K562 (cell line): ENCODE data around the gene AHI1. TPM values are rescaled to one million over a fixed set of nuclear protein-coding genes. Genes with fewer than 3 reads are reported as not detected.

Experiments used
- ATAC-seq: fragments of 200-7000 bp; cut with Tn5 transposase; 3 replicates; pipeline ENCODE4 v1.9.1; 2020; ENCODE audit warnings: moderate library complexity
- BruUV-seq: library from RNA; stranded (reverse); fragments of 400-500 nt; replicated peaks from 2 replicates; lab custom pipeline; 2021; lab: Mats Ljungman, UMichigan
- CTCF ChIA-PET: fragments of 300-600 bp; formaldehyde crosslinking; extraction: SDS; loops from one replicate; lab custom pipeline; 2021; ENCODE audit warnings: low intra/inter-chr PET ratio; lab: Yijun Ruan, JAX
- POLR2A ChIA-PET: fragments of 300-600, 350-650 bp; sonication (Branson Sonifier 250); formaldehyde crosslinking; extraction: SDS; loops from one replicate; lab custom pipeline; 2021; ENCODE audit warnings: antibody characterized with exemption, inconsistent platforms; lab: Yijun Ruan, JAX
- DNase-seq, 4 experiments: peaks; one replicate each; pipeline versions ENCODE4 v3.0.0 to v3.0.0-alpha.2; 2011 to 2018; ENCODE audit warnings: low spot score in 3 of 4, mixed read lengths in 3 of 4; ENCODE audit errors: extremely low read depth in 1 of 4
- FAIRE-seq: peaks from 2 replicates; lab custom pipeline; 2011; peaks lifted over from hg19 to GRCh38; lab: Jason Lieb, UNC
- H2AFZ ChIP-seq: 2 replicates; pipeline ENCODE4 v1.6.0; 2011; ENCODE audit warnings: low read depth, low read length, control low read depth, inconsistent platforms
- H3K27ac ChIP-seq: fragments of 200-600 bp; 3 replicates; pipeline ENCODE4 v1.8.0; 2011; ENCODE audit warnings: low read depth, mild to moderate bottlenecking, control low read depth, inconsistent platforms, low read length, moderate library complexity, mixed read lengths; ENCODE audit errors: extremely low read depth
- H3K27me3 ChIP-seq, 2 experiments: fragments of 300-600 bp in 1 of 2; 2 replicates in 1 of 2; 3 replicates in 1 of 2; pipeline versions ENCODE4 v1.6.0 to v1.8.0; 2011; ENCODE audit warnings: inconsistent platforms in 2 of 2, low read length in 2 of 2, mild to moderate bottlenecking in 1 of 2, mixed read lengths in 1 of 2, moderate library complexity in 1 of 2; ENCODE audit not compliant: control insufficient read depth in 2 of 2, insufficient read depth in 2 of 2
- H3K36me3 ChIP-seq: fragments of 300-600 bp; 3 replicates; pipeline ENCODE4 v1.8.0; 2011; ENCODE audit warnings: mild to moderate bottlenecking, low read length, inconsistent platforms; ENCODE audit not compliant: control insufficient read depth, insufficient read depth
- H3K4me1 ChIP-seq, 2 experiments: fragments of 200-600 bp in 1 of 2; replicated peaks in 1 of 2; 2 replicates in 1 of 2; 3 replicates in 1 of 2; pipeline versions ENCODE4 v1.5.1 to v1.8.0; 2011; ENCODE audit warnings: inconsistent platforms in 2 of 2, low read length in 2 of 2, mild to moderate bottlenecking in 1 of 2, mixed read lengths in 1 of 2, moderate library complexity in 1 of 2; ENCODE audit not compliant: control insufficient read depth in 2 of 2, insufficient read depth in 2 of 2
- H3K4me2 ChIP-seq: 2 replicates; pipeline ENCODE4 v1.6.1; 2011; ENCODE audit warnings: low read length, control low read depth, inconsistent platforms, mixed read lengths; ENCODE audit not compliant: insufficient read depth
- H3K4me3 ChIP-seq: fragments of 200-600 bp; sonication (generic), shearing (Covaris generic); 2 replicates; pipeline ENCODE4 v1.5.1; 2016; ENCODE audit warnings: control low read depth, inconsistent platforms
- H3K79me2 ChIP-seq: fragments of 200-600 bp; 3 replicates; pipeline ENCODE4 v1.8.0; 2011; ENCODE audit warnings: low read length, inconsistent platforms; ENCODE audit not compliant: control insufficient read depth, insufficient read depth
- H3K9ac ChIP-seq, 2 experiments: 2 replicates each; pipeline versions ENCODE4 v1.6.0 to v1.6.1; 2011; ENCODE audit warnings: low read depth in 2 of 2, low read length in 2 of 2, control low read depth in 1 of 2, inconsistent platforms in 1 of 2, mild to moderate bottlenecking in 1 of 2, mixed read lengths in 1 of 2; ENCODE audit not compliant: insufficient read depth in 1 of 2
- H3K9me1 ChIP-seq: one replicate; pipeline ENCODE4 v1.6.0; 2011; ENCODE audit warnings: inconsistent platforms, mild to moderate bottlenecking, low read length, moderate library complexity; ENCODE audit not compliant: control insufficient read depth, insufficient read depth
- H3K9me3 ChIP-seq: replicated peaks from 2 replicates; pipeline ENCODE4 v1.5.1; 2011; ENCODE audit warnings: low read depth, low read length, inconsistent platforms; ENCODE audit not compliant: control insufficient read depth, insufficient read depth
- H4K20me1 ChIP-seq: replicated peaks from 2 replicates; pipeline ENCODE4 v1.6.1; 2011; ENCODE audit warnings: low read length, inconsistent platforms, mixed read lengths; ENCODE audit not compliant: control insufficient read depth, insufficient read depth
- ATF3 ChIP-seq, 2 experiments: fragments of 450-650 bp in 1 of 2; sonication (generic) in 1 of 2; formaldehyde crosslinking in 1 of 2; IDR thresholded peaks in 1 of 2; conservative IDR thresholded peaks in 1 of 2; 2 replicates each; pipeline versions ENCODE4 v1.6.1 to v1.8.1; 2016 to 2023; ENCODE audit warnings: mild to moderate bottlenecking in 2 of 2, moderate library complexity in 2 of 2, inconsistent platforms in 1 of 2, missing genetic modification reagents in 1 of 2
- FOXK1 ChIP-seq: sonication (generic); formaldehyde crosslinking; IDR thresholded peaks from 2 replicates; pipeline ENCODE4 v1.8.0; 2022; ENCODE audit warnings: missing genetic modification reagents, mild to moderate bottlenecking, borderline replicate concordance
- GATAD2B ChIP-seq: fragments of 450-650 bp; IDR thresholded peaks from 2 replicates; pipeline ENCODE4 v1.6.1; 2017; ENCODE audit warnings: mild to moderate bottlenecking, borderline replicate concordance
- JUND ChIP-seq, 2 experiments: IDR thresholded peaks; 2 replicates in 1 of 2; 3 replicates in 1 of 2; pipeline ENCODE4 v1.6.1; 2011; ENCODE audit warnings: borderline replicate concordance in 2 of 2, low read depth in 2 of 2, low read length in 2 of 2, improper control_type of control experiment in 1 of 2, missing biosample characterization in 1 of 2, missing genetic modification characterization in 1 of 2, missing genetic modification reagents in 1 of 2
- ZBTB7A ChIP-seq: IDR thresholded peaks from 2 replicates; pipeline ENCODE4 v1.6.1; 2011; ENCODE audit warnings: low read depth, mild to moderate bottlenecking, low read length, moderate library complexity, borderline replicate concordance; ENCODE audit not compliant: control insufficient read depth
- ZNF431 ChIP-seq: sonication (generic); formaldehyde crosslinking; IDR thresholded peaks from 2 replicates; pipeline ENCODE4 v1.8.0; 2022; ENCODE audit warnings: mild to moderate bottlenecking, missing genetic modification reagents
- ZNF830 ChIP-seq: fragments of 250-450 bp; sonication (Bioruptor Pico); IDR thresholded peaks from 2 replicates; pipeline ENCODE4 v1.5.0; 2021; ENCODE audit warnings: mild to moderate bottlenecking
- WGBS: fragments of 100-300 bp; shearing (Covaris generic); methylation state at CpG from one replicate; pipeline ENCODE4 v1.1.6; 2016; ENCODE audit warnings: low coverage, mixed read lengths; ENCODE audit not compliant: insufficient coverage; ENCODE audit errors: missing lambda C conversion rate; 5-methylcytosine and 5-hydroxymethylcytosine counted together
- in situ Hi-C: fragments of 300-500 bp; cut with MboI; formaldehyde crosslinking; loops from 4 replicates; pipeline ENCODE4 v1.15.0; 2018; ENCODE audit warnings: inconsistent platforms, mixed read lengths
- intact Hi-C: fragments of 100-400 bp; cut with micrococcal nuclease; formaldehyde crosslinking; loops from 2 replicates; pipeline ENCODE4 v1.14.2; 2022
- polyA plus RNA-seq, 8 experiments: library from polyadenylated mRNA; depleted of rRNA in 4 of 8; stranded (reverse) in 5 of 8; unstranded in 3 of 8; fragments of >200 nt; fragmentation: Nextera tagmentation in 2 of 8; fragmentation: Illumina TruSeq in 1 of 8; extraction: Ambion mirVana in 2 of 8; extraction: Trizol in 1 of 8; gene quantifications; 2 replicates each; pipeline versions ENCODE4 v1.2.1 to v1.2.3, GENCODE V29; 2011 to 2014; ENCODE audit warnings: inconsistent platforms in 1 of 8, missing spikeins in 1 of 8
- total RNA-seq, 7 experiments: library from RNA; depleted of rRNA in 6 of 7; stranded (reverse); fragments of >200 nt in 6 of 7; fragmentation: Illumina TruSeq in 2 of 7; extraction: Trizol in 2 of 7; gene quantifications; 2 replicates each; pipeline versions ENCODE4 v1.2.1 to v1.2.3, GENCODE V29; 2011 to 2021; ENCODE audit warnings: low replicate concordance in 1 of 7
- TF ChIP-seq, protein P1 (sequence below): sonication (generic); formaldehyde crosslinking; IDR thresholded peaks from 2 replicates; pipeline ENCODE4 v1.8.1; 2023; ENCODE audit warnings: mild to moderate bottlenecking, missing genetic modification reagents

AHI1 gene
- total and polyA plus RNA-seq, 9 of the 15 experiments (the other 6 are each of a cell fraction or from before 2014, with no cell fraction given): 24.7 to 54.9 (median 32.2) TPM

DNA sequence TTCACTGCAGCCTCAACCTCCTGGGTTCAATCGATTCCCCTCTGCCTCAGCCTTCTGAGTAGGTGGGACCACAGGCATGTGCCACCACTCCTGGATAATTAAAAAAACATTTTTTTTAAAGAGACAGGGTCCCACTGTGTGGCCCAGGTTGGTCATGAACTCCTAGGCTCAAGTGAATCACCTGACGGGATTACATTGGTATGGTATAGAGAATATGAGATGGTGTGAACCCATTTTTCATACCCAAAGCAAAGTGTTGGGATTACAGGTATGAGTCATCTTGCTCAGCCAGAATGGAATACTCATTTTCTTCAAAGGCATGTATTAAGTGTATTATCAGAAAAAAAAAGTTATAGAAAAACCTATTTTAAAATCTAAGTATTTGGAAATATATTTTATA, 114.2 kb downstream of the AHI1 start:
- H3K36me3 ChIP-seq: peaks cover 2% of the 10 kb centered on the region; the same call in 1 of the 3 replicates
- H3K79me2 ChIP-seq: no peaks in the 10 kb centered on the region
- ChIA-PET CTCF (no interaction called here), POLR2A (no interaction called here)
- H3K4me1 ChIP-seq: peaks cover 0 to 4% of the 10 kb centered on the region in 2 experiments; a peak in 1 of 5 replicates
- no TSS peak for BruUV-seq
- H3K4me3 ChIP-seq: no peak overlapping the region
- peak; percentile 61 for ATAC-seq
- H3K27me3 ChIP-seq: no peaks in the 10 kb centered on the region
- H4K20me1 ChIP-seq: no peaks in the 10 kb centered on the region
- H3K9ac ChIP-seq: no peak overlapping the region
- 80% methylated on average over 2 of the region's 2 CpGs for WGBS
- no peaks in the 10 kb centered on the region for H3K9me3 ChIP-seq
- TF ChIP-seq GATAD2B (no peak), ZNF431 (CRISPR knock-in tag) (no peak), FOXK1 (CRISPR knock-in tag) (no peak), ZBTB7A (no peak), JUND (IDR thresholded peaks at IDR 0.05; ENCODE audit: borderline replicate concordance, low read depth, low read length) (peak; percentile 13; the same call in 1 of the 2 replicates), JUND (tag; IDR thresholded peaks at IDR 0.05; ENCODE audit: borderline replicate concordance, low read depth, low read length) (no peak), ZNF830 (CRISPR knock-in tag) (no peak), ATF3 (IDR thresholded peaks at IDR 0.05) (peak; percentile 46; the same call in 1 of the 2 replicates), ATF3 (CRISPR knock-in tag; conservative IDR thresholded peaks at IDR 0.05) (no peak)
- TF ChIP-seq, protein P1, sequence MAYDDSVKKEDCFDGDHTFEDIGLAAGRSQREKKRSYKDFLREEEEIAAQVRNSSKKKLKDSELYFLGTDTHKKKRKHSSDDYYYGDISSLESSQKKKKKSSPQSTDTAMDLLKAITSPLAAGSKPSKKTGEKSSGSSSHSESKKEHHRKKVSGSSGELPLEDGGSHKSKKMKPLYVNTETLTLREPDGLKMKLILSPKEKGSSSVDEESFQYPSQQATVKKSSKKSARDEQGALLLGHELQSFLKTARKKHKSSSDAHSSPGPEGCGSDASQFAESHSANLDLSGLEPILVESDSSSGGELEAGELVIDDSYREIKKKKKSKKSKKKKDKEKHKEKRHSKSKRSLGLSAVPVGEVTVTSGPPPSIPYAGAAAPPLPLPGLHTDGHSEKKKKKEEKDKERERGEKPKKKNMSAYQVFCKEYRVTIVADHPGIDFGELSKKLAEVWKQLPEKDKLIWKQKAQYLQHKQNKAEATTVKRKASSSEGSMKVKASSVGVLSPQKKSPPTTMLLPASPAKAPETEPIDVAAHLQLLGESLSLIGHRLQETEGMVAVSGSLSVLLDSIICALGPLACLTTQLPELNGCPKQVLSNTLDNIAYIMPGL (CRISPR knock-in tag): no peak
- DNase-seq: no peak
- H3K4me2 ChIP-seq: no peak overlapping the region
- in situ Hi-C loops: no loop called here
- FAIRE-seq: no peak
- H3K27ac ChIP-seq: no peak overlapping the region
- no peak overlapping the region for H2AFZ ChIP-seq
- H3K9me1 ChIP-seq: no peaks in the 10 kb centered on the region
- intact Hi-C loops: no loop called here
